GM18499 (cell line): ENCODE results near the gene DOCK2.
A peak's percentile ranks its signal among the peaks of the same experiment; 100 is the strongest.

Experiments used
- ATAC-seq: cut with Tn5 transposase; IDR thresholded peaks from one replicate; pipeline ENCODE4 v1.9.1; 2021; ENCODE audit warnings: moderate number of reproducible peaks; ENCODE audit not compliant: insufficient read depth, unreplicated experiment

The DOCK2 gene

GRCh38 chr5:169670769-169671525, 33.9 kb downstream of the DOCK2 start:
- ATAC-seq: peak; percentile 95

- ATAC-seq: no peak
These were observed 45.0 kb downstream of the DOCK2 start for GRCh38 chr5:169682026-169682425.

GRCh38 chr5:169686137-169686536, 49.1 kb downstream of the DOCK2 start:
- no peak for ATAC-seq

- no peak for ATAC-seq
These were observed 51.0 kb downstream of the DOCK2 start for GRCh38 chr5:169688106-169688505.

- ATAC-seq: no peak
These were observed 54.4 kb downstream of the DOCK2 start for GRCh38 chr5:169691471-169691870.

GRCh38 chr5:169694091-169694625, 57.1 kb downstream of the DOCK2 start:
- no peak for ATAC-seq

- ATAC-seq: no peak
These were observed 58.0 kb downstream of the DOCK2 start for GRCh38 chr5:169695025-169695625.

GRCh38 chr5:169695919-169696490, 58.9 kb downstream of the DOCK2 start:
- ATAC-seq: no peak

- ATAC-seq: no peak
These were observed 59.8 kb downstream of the DOCK2 start for GRCh38 chr5:169696621-169697510.

- no peak for ATAC-seq
These were observed 60.4 kb downstream of the DOCK2 start for GRCh38 chr5:169697511-169697890.

GRCh38 chr5:169697976-169698375, 60.9 kb downstream of the DOCK2 start:
- ATAC-seq: no peak

GRCh38 chr5:169700611-169701010, 63.5 kb downstream of the DOCK2 start:
- ATAC-seq: no peak

GRCh38 chr5:169701910-169702451, 64.9 kb downstream of the DOCK2 start:
- ATAC-seq: no peak

GRCh38 chr5:169702693-169703481, 65.8 kb downstream of the DOCK2 start:
- ATAC-seq: peak; percentile 89

GRCh38 chr5:169703813-169704212, 66.7 kb downstream of the DOCK2 start:
- ATAC-seq: no peak

- ATAC-seq: no peak
These were observed 68.2 kb downstream of the DOCK2 start for GRCh38 chr5:169705322-169705721.

GRCh38 chr5:169706071-169706470, 69.0 kb downstream of the DOCK2 start:
- ATAC-seq: no peak

GRCh38 chr5:169706758-169707450, 69.8 kb downstream of the DOCK2 start:
- ATAC-seq: no peak

GRCh38 chr5:169707686-169708085, 70.6 kb downstream of the DOCK2 start:
- ATAC-seq: no peak
